Anterior cingulate cortex (tissue), 58 donors: Measurements from ENCODE around the gene PDE9A.

Experiments
- DNase-seq, 58 donors: peaks; one replicate each; lab custom pipeline; 2025; lab: John Stamatoyannopoulos, UW

The PDE9A gene

GRCh38 chr21:42731264-42732032, 78.0 kb downstream of the PDE9A start:
- DNase-seq = no peak

GRCh38 chr21:42732033-42732410, 78.6 kb downstream of the PDE9A start:
- no peak for DNase-seq

GRCh38 chr21:42733037-42733627, 79.7 kb downstream of the PDE9A start:
- DNase-seq = peak in 1 of 58 donors; percentile 41

- no peak for DNase-seq
These were observed 80.5 kb downstream of the PDE9A start for GRCh38 chr21:42733874-42734273.

GRCh38 chr21:42734323-42734971, 81.0 kb downstream of the PDE9A start:
- DNase-seq = no peak

- no peak for DNase-seq
These were observed 81.6 kb downstream of the PDE9A start for GRCh38 chr21:42735061-42735460.

GRCh38 chr21:42735944-42736343, 82.5 kb downstream of the PDE9A start:
- DNase-seq = no peak

- DNase-seq = no peak
These were observed 83.4 kb downstream of the PDE9A start for GRCh38 chr21:42736646-42737350.

GRCh38 chr21:42737951-42738590, 84.7 kb downstream of the PDE9A start:
- DNase-seq = peak in 36 of 58 donors; percentile 15 to 71 (median 43)

- DNase-seq = no peak
These were observed 85.9 kb downstream of the PDE9A start for GRCh38 chr21:42739061-42739931.

GRCh38 chr21:42740405-42740909, 87.0 kb downstream of the PDE9A start:
- DNase-seq = no peak

- no peak for DNase-seq
These were observed 87.6 kb downstream of the PDE9A start for GRCh38 chr21:42741066-42741465.

- no peak for DNase-seq
These were observed 91.4 kb downstream of the PDE9A start for GRCh38 chr21:42744520-42745445.

GRCh38 chr21:42745511-42746239, 92.3 kb downstream of the PDE9A start:
- DNase-seq = no peak

- no peak for DNase-seq
These were observed 92.8 kb downstream of the PDE9A start for GRCh38 chr21:42746240-42746592.

GRCh38 chr21:42746593-42747275, 93.3 kb downstream of the PDE9A start:
- peak in 11 of 58 donors; percentile 20 to 47 (median 29) for DNase-seq

- peak in 11 of 58 donors; percentile 21 to 47 (median 28) for DNase-seq
These were observed 93.9 kb downstream of the PDE9A start for GRCh38 chr21:42747276-42747701.
